Measurements from ENCODE around the gene TRAM2.

- TF ChIP-seq CTCF (IDR thresholded peaks at IDR 0.05), result no peak
- no peak for TF ChIP-seq POLR2A (IDR thresholded peaks at IDR 0.05)
- TF ChIP-seq POLR2AphosphoS5 (IDR thresholded peaks at IDR 0.05; ENCODE audit: insufficient read depth in 1 of 2, low read depth in 1 of 2), result no peak
These were observed 41.0 kb downstream of the TRAM2 start for GRCh38 chr6:52535711-52536423.

Data from vagina (tissue), 2 donors.